ENCODE measurements around the gene ROBO4. TPM values are rescaled to one million over a fixed set of nuclear protein-coding genes. Genes with fewer than 3 reads are reported as not detected.

ROBO4 gene
- total RNA-seq, 1 experiment from 2014 or later = 1.6 TPM

DNA sequence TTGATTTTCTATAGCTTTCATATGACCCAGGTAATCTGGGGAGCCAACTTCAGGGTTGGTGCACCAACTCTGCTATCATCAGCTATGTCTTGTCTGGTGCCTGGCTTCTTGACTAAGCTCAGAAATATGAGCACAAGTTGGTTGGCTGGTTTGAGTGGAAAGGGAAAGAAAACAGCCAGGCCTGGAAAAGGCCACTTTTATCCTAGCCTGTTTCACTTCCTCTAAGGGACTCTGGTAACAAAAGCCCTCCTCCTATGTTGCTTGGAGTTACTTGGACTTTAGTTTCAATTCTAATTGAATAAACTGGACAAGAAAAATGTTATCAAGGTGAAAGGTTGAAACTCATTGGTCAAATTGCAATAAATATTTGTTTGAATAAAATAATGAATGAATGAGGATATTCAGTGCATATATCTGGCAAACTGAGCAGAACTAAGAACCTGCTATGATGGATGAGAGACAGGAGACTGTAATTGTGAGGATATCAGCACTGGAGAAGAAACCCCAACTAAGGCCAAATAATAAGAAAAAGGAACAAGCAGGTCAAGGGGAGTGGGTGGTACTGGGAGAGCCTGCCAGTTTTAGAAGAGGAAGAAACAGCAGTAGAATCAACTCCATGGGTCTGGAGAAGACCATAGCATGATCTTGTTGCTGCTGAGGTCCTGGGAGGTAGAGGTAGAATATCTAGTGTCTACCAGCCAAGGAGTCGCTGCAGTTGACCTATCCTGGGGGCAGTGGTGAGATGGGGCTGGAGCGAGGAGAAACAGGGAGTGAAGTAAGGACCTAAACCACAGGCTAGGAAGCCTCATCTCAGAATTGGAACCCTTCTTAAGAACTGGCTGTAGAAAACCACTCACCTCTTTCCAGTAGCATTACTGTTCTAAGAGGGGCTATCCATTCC, 8.2 kb downstream of the ROBO4 start:
- Histone ChIP-seq H4K20me1 (ENCODE audit: low read length) (no peaks in the 10 kb centered on the region), H3F3A (ENCODE audit: low read length, unreplicated experiment) (no peaks in the 10 kb centered on the region), H3K4me2 (ENCODE audit: low read length) (no peak overlapping the region), H3K9me2 (replicated peaks; ENCODE audit: low read length) (no peaks in the 10 kb centered on the region), H2AFZ (ENCODE audit: low read length) (no peak overlapping the region), H3K4me3 (ENCODE audit: low read length) (no peak overlapping the region), H3K79me2 (ENCODE audit: low read length) (no peaks in the 10 kb centered on the region), H3K36me3 (ENCODE audit: low read depth, low read length) (no peaks in the 10 kb centered on the region), H3K9me3 (ENCODE audit: low read length) (no peaks in the 10 kb centered on the region), H3K4me1 (ENCODE audit: insufficient read depth, low read length) (peaks cover 2% of the 10 kb centered on the region; the same call in 1 of the 2 replicates), H3K27me3 (ENCODE audit: low read length) (no peaks in the 10 kb centered on the region), H3K9ac (ENCODE audit: low read length) (no peak overlapping the region), H3K27ac (ENCODE audit: low read length) (no peak overlapping the region)
- DNase-seq = no peak
- TF ChIP-seq CTCF (conservative IDR thresholded peaks at IDR 0.05; ENCODE audit: low read depth, low read length) (no peak), EZH2 (IDR thresholded peaks at IDR 0.05; ENCODE audit: low read length, unreplicated experiment) (no peak), EZH2phosphoT487 (IDR thresholded peaks at IDR 0.05; ENCODE audit: borderline replicate concordance, low read length) (no peak)
- intact Hi-C loops (cut with micrococcal nuclease) = no loop called here
- no TSS peak for BruUV-seq (replicated peaks)
- no peak for ATAC-seq
- CTCF ChIA-PET = no interaction called here
- POLR2A ChIA-PET (ENCODE audit: unreplicated experiment) = no interaction called here

DNA sequence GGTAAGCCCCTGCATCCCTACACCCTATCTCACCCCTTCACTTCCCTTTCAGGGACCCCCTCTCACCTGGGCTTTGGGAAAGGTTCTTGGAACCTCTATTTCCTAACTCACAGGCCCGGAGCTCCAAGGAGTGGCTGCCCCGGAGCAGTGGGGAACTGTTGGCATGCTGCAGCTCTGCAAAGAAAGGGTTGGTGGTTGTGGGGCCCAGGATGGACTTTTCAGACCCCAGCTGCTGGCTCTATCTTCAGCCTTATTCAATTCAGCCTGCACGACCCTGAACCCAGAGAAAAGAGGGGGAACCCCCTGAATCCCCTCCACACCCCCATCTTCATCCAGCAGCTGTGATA, 10.0 kb downstream of the ROBO4 start:
- Histone ChIP-seq H3K27me3 (ENCODE audit: low read length) (no peaks in the 10 kb centered on the region), H3K9ac (ENCODE audit: low read length) (no peak overlapping the region), H3K4me3 (ENCODE audit: low read length) (no peak overlapping the region), H3K79me2 (ENCODE audit: low read length) (no peaks in the 10 kb centered on the region), H3K4me2 (ENCODE audit: low read length) (no peak overlapping the region), H4K20me1 (ENCODE audit: low read length) (no peaks in the 10 kb centered on the region), H2AFZ (ENCODE audit: low read length) (no peak overlapping the region), H3K9me3 (ENCODE audit: low read length) (no peaks in the 10 kb centered on the region), H3F3A (ENCODE audit: low read length, unreplicated experiment) (no peaks in the 10 kb centered on the region), H3K9me2 (replicated peaks; ENCODE audit: low read length) (no peaks in the 10 kb centered on the region), H3K36me3 (ENCODE audit: low read depth, low read length) (no peaks in the 10 kb centered on the region), H3K4me1 (ENCODE audit: insufficient read depth, low read length) (no peaks in the 10 kb centered on the region), H3K27ac (ENCODE audit: low read length) (no peak overlapping the region)
- no TSS peak for BruUV-seq (replicated peaks)
- no peak for ATAC-seq
- no peak for DNase-seq
- POLR2A ChIA-PET (ENCODE audit: unreplicated experiment) = no interaction called here
- no peak for TF ChIP-seq CTCF (conservative IDR thresholded peaks at IDR 0.05; ENCODE audit: low read depth, low read length)
- TF ChIP-seq EZH2 (IDR thresholded peaks at IDR 0.05; ENCODE audit: low read length, unreplicated experiment) = no peak
- TF ChIP-seq EZH2phosphoT487 (IDR thresholded peaks at IDR 0.05; ENCODE audit: borderline replicate concordance, low read length) = no peak
- intact Hi-C loops (cut with micrococcal nuclease) = no loop called here
- CTCF ChIA-PET = no interaction called here
